Endothelial cell of umbilical vein (primary cell): ENCODE results near the gene ZBTB20. TPM values are rescaled to one million over a fixed set of nuclear protein-coding genes. Genes with fewer than 3 reads are reported as not detected.

Experiments
- BruUV-seq: library from RNA; stranded (reverse); fragments of 400-500 nt; replicated peaks from 2 replicates; lab custom pipeline; 2021; lab: Mats Ljungman, UMichigan
- CTCF ChIA-PET: fragments of 300-600, 350-600 bp; sonication (Branson Sonifier 250); formaldehyde crosslinking; loops from one replicate; lab custom pipeline; 2021; ENCODE audit warnings: antibody characterized with exemption, inconsistent platforms; lab: Charles Lee
- POLR2A ChIA-PET: fragments of 300-600, 350-600 bp; sonication (Branson Sonifier 250); formaldehyde crosslinking; loops from one replicate; lab custom pipeline; 2021; ENCODE audit warnings: antibody characterized with exemption, inconsistent platforms; lab: Charles Lee
- DNase-seq: peaks from one replicate; pipeline ENCODE4 v3.0.0-alpha.2; 2011; ENCODE audit warnings: low read depth, low spot score
- FAIRE-seq: peaks from 2 replicates; lab custom pipeline; 2011; peaks lifted over from hg19 to GRCh38; lab: Jason Lieb, UNC
- H2AFZ ChIP-seq: 2 replicates; pipeline ENCODE4 v1.6.0; 2012; ENCODE audit warnings: low read depth, low read length, control low read depth, inconsistent platforms
- H3K27ac ChIP-seq: 2 replicates; pipeline ENCODE4 v1.5.1; 2011; ENCODE audit warnings: low read depth, mild to moderate bottlenecking, control low read depth, low read length, moderate library complexity; ENCODE audit not compliant: insufficient read depth
- H3K27me3 ChIP-seq, 2 experiments: 2 replicates each; pipeline versions ENCODE4 v1.6.0 to v1.6.1; 2011; ENCODE audit warnings: low read length in 2 of 2, mixed read lengths in 1 of 2; ENCODE audit not compliant: control insufficient read depth in 2 of 2, insufficient read depth in 2 of 2
- H3K36me3 ChIP-seq, 2 experiments: 2 replicates in 1 of 2; 3 replicates in 1 of 2; pipeline ENCODE4 v1.5.1; 2011; ENCODE audit warnings: low read length in 2 of 2, mild to moderate bottlenecking in 1 of 2, moderate library complexity in 1 of 2; ENCODE audit not compliant: control insufficient read depth in 2 of 2, insufficient read depth in 2 of 2; ENCODE audit errors: extremely low read depth in 1 of 2
- H3K4me1 ChIP-seq: 3 replicates; pipeline ENCODE4 v1.5.1; 2011; ENCODE audit warnings: mild to moderate bottlenecking, low read length; ENCODE audit not compliant: control insufficient read depth, insufficient read depth; ENCODE audit errors: extremely low read depth
- H3K4me2 ChIP-seq: 2 replicates; pipeline ENCODE4 v1.6.1; 2011; ENCODE audit warnings: low read length, control low read depth, mixed read lengths; ENCODE audit not compliant: insufficient read depth
- H3K4me3 ChIP-seq, 3 experiments: fragments of 200-600 bp in 1 of 3; sonication (generic), shearing (Covaris generic) in 1 of 3; replicated peaks in 1 of 3; 2 replicates each; pipeline ENCODE4 v1.5.1; 2011 to 2016; ENCODE audit warnings: control low read depth in 3 of 3, low read length in 3 of 3, mild to moderate bottlenecking in 2 of 3, inconsistent platforms in 1 of 3, low read depth in 1 of 3, moderate library complexity in 1 of 3; ENCODE audit not compliant: insufficient read depth in 1 of 3
- H3K79me2 ChIP-seq: 2 replicates; pipeline ENCODE4 v1.6.0; 2012; ENCODE audit warnings: low read length, inconsistent platforms; ENCODE audit not compliant: control insufficient read depth, insufficient read depth
- H3K9ac ChIP-seq: replicated peaks from 2 replicates; pipeline ENCODE3; 2011; ENCODE audit warnings: low read length, control low read depth; ENCODE audit not compliant: insufficient read depth; ENCODE audit errors: extremely low read depth
- H3K9me1 ChIP-seq: replicated peaks from 3 replicates; pipeline ENCODE4 v1.6.0; 2011; ENCODE audit warnings: mild to moderate bottlenecking, low read length; ENCODE audit not compliant: control insufficient read depth, insufficient read depth; ENCODE audit errors: extremely low read depth
- H3K9me3 ChIP-seq: replicated peaks from 2 replicates; pipeline ENCODE4 v1.5.1; 2012; ENCODE audit warnings: low read length, inconsistent platforms; ENCODE audit not compliant: control insufficient read depth, insufficient read depth
- H4K20me1 ChIP-seq: replicated peaks from 2 replicates; pipeline ENCODE3; 2011; ENCODE audit warnings: mild to moderate bottlenecking, low read length; ENCODE audit not compliant: control insufficient read depth, insufficient read depth; ENCODE audit errors: extremely low read depth
- CTCF ChIP-seq, 2 donors: IDR thresholded peaks; 1 replicate in 1 of 2; 2 replicates in 1 of 2; pipeline ENCODE4 v1.5.1; 2011; ENCODE audit warnings: low read length in 2 of 2, mild to moderate bottlenecking in 2 of 2, moderate library complexity in 2 of 2, control low read depth in 1 of 2, inconsistent platforms in 1 of 2, low read depth in 1 of 2; ENCODE audit not compliant: insufficient read depth in 1 of 2; ENCODE audit errors: extremely low read depth in 1 of 2
- EZH2 ChIP-seq: IDR thresholded peaks from 2 replicates; pipeline ENCODE4 v1.6.1; 2012; ENCODE audit warnings: borderline replicate concordance, low read depth, mild to moderate bottlenecking, moderate library complexity, low read length, inconsistent platforms; ENCODE audit not compliant: severe bottlenecking
- FOS ChIP-seq: IDR thresholded peaks from 2 replicates; pipeline ENCODE4 v1.6.1; 2011; ENCODE audit warnings: mild to moderate bottlenecking, low read length, moderate library complexity, borderline replicate concordance; ENCODE audit not compliant: insufficient read depth
- GATA2 ChIP-seq: IDR thresholded peaks from 2 replicates; pipeline ENCODE4 v1.7.0; 2011; ENCODE audit warnings: low read depth, mild to moderate bottlenecking, moderate library complexity, mixed read lengths, low read length; ENCODE audit not compliant: insufficient read length, insufficient read depth
- JUN ChIP-seq: IDR thresholded peaks from 2 replicates; pipeline ENCODE4 v1.6.1; 2011; ENCODE audit warnings: borderline replicate concordance, low read depth; ENCODE audit not compliant: insufficient read length, insufficient read depth
- MAX ChIP-seq: IDR thresholded peaks from 2 replicates; pipeline ENCODE4 v1.6.1; 2011; ENCODE audit not compliant: insufficient read depth, insufficient read length
- MYC ChIP-seq: IDR thresholded peaks from one replicate; pipeline ENCODE4 v1.6.1; 2011; ENCODE audit warnings: mild to moderate bottlenecking, low read depth, low read length
- POLR2A ChIP-seq: IDR thresholded peaks from 2 replicates; pipeline ENCODE4 v1.6.1; 2012; ENCODE audit warnings: low read depth, mild to moderate bottlenecking, control low read depth, low read length
- POLR2AphosphoS5 ChIP-seq: IDR thresholded peaks from 2 replicates; pipeline ENCODE4 v1.6.1; 2012; ENCODE audit warnings: low read depth, mild to moderate bottlenecking, control low read depth, low read length, moderate library complexity; ENCODE audit not compliant: insufficient read depth
- dilution Hi-C: fragments of 300-500 bp; cut with MboI; formaldehyde crosslinking; loops from one replicate; pipeline ENCODE4 v1.15.0; 2019; ENCODE audit warnings: low sequenced_read_pairs; ENCODE audit not compliant: extremely low pct_ligation_motif_present
- intact Hi-C: fragments of 100-400 bp; cut with micrococcal nuclease; formaldehyde crosslinking; loops from one replicate; pipeline ENCODE4 v1.10.0; 2022
- polyA plus RNA-seq, 4 experiments: library from polyadenylated mRNA; depleted of rRNA in 3 of 4; stranded (reverse) in 3 of 4; unstranded in 1 of 4; fragments of >200 nt; gene quantifications; 2 replicates each; pipeline versions ENCODE4 v1.2.1 to v1.2.3, GENCODE V29; 2011 to 2012; ENCODE audit warnings: missing spikeins in 1 of 4
- total RNA-seq: library from RNA; stranded (reverse); gene quantifications from 2 replicates; pipeline ENCODE4 v1.2.3, GENCODE V29; 2021

ZBTB20 gene
- total and polyA plus RNA-seq, 2 donors (not counting 3 experiments of a cell fraction or from before 2014, with no cell fraction given): 2.1 to 20.5 TPM

GRCh38 chr3:114428044-114428595 lies 719.0 kb downstream of the ZBTB20 start:
- Histone ChIP-seq H2AFZ (no peak overlapping the region), H3K36me3 (no peaks in the 10 kb centered on the region), H4K20me1 (no peaks in the 10 kb centered on the region), H3K79me2 (no peaks in the 10 kb centered on the region), H3K27me3 (no peaks in the 10 kb centered on the region), H3K4me2 (no peak overlapping the region), H3K9ac (no peak overlapping the region), H3K27ac (no peak overlapping the region), H3K4me1 (no peaks in the 10 kb centered on the region), H3K4me3 (no peak overlapping the region), H3K9me3 (no peaks in the 10 kb centered on the region), H3K9me1 (no peaks in the 10 kb centered on the region)
- CTCF ChIA-PET: interaction anchor here (1.2 kb wide), 1 partner anchor 9 kb away, joined by 4 read pairs; no protein-coding TSS in a partner anchor
- no TSS peak for BruUV-seq
- intact Hi-C loops (no loop called here), dilution Hi-C loops (no loop called here)
- TF ChIP-seq POLR2AphosphoS5 (no peak), JUN (no peak), POLR2A (no peak), MAX (no peak), GATA2 (no peak), FOS (no peak), MYC (no peak), CTCF (IDR thresholded peaks at IDR 0.05; ENCODE audit: extremely low read depth in 1 of 2, insufficient read depth in 1 of 2, low read depth in 1 of 2, low read length in 2 of 2) (no peak), EZH2 (no peak)
- POLR2A ChIA-PET: no interaction called here
- DNase-seq (no peak), FAIRE-seq (no peak)
